Measurements from ENCODE around the gene LUZP2.

The LUZP2 gene

GRCh38 chr11:24619900-24620299 is 123.0 kb downstream of the LUZP2 start:
- Histone ChIP-seq H3K4me1 (no peaks in the 10 kb centered on the region), H3K4me3 (no peak overlapping the region), H3K4me2 (no peak overlapping the region), H3K27me3 (no peaks in the 10 kb centered on the region), H3K9me3 (replicated peaks in 1 of 11) (no peaks in the 10 kb centered on the region), H3K9ac (no peak overlapping the region), H3K36me3 (no peaks in the 10 kb centered on the region), H3K27ac (no peak overlapping the region), H4K20me1 (no peaks in the 10 kb centered on the region; a peak in 1 of 22 replicates)
- no peak for TF ChIP-seq Cebpa-rat (IDR thresholded peaks at IDR 0.05)

- Histone ChIP-seq H3K36me3 (no peaks in the 10 kb centered on the region), H3K4me1 (no peaks in the 10 kb centered on the region), H3K9ac (no peak overlapping the region), H3K4me3 (no peak overlapping the region), H3K27me3 (no peaks in the 10 kb centered on the region), H3K27ac (no peak overlapping the region), H3K4me2 (no peak overlapping the region), H4K20me1 (no peaks in the 10 kb centered on the region; a peak in 1 of 22 replicates), H3K9me3 (replicated peaks in 1 of 11) (no peaks in the 10 kb centered on the region)
- no peak for TF ChIP-seq Cebpa-rat (IDR thresholded peaks at IDR 0.05)
Measured at GRCh38 chr11:24622262-24622661, 125.4 kb downstream of the LUZP2 start.

DNA sequence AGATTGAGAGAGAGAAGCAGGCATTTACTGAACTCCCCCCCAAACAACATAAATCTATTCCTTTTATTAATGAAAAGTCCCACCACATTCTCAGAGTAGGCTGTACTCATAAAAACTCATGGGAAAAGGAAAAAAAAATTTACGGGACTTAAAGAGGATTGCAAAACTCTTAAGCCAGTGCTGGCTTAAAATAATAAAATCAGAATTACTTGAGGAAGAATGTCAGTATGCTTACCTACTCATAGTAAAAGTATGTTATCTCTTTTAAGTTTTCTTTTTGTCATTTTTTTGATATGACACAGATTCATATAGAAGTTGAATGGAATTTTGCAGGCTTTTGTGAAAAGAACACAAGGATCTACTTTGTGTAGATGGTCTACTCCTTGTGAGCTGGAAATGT is 126.3 kb downstream of the LUZP2 start:
- Histone ChIP-seq H4K20me1 (no peaks in the 10 kb centered on the region; a peak in 1 of 22 replicates), H3K4me3 (no peak overlapping the region), H3K9me3 (replicated peaks in 1 of 11) (no peaks in the 10 kb centered on the region), H3K4me2 (no peak overlapping the region), H3K4me1 (no peaks in the 10 kb centered on the region), H3K27ac (no peak overlapping the region), H3K27me3 (no peaks in the 10 kb centered on the region), H3K36me3 (no peaks in the 10 kb centered on the region), H3K9ac (no peak overlapping the region)
- no peak for TF ChIP-seq Cebpa-rat (IDR thresholded peaks at IDR 0.05)

GRCh38 chr11:24624432-24624831 is 127.6 kb downstream of the LUZP2 start:
- no peak overlapping the region for H3K27ac ChIP-seq
- H3K4me3 ChIP-seq, result no peak overlapping the region
- no peaks in the 10 kb centered on the region for H4K20me1 ChIP-seq

DNA sequence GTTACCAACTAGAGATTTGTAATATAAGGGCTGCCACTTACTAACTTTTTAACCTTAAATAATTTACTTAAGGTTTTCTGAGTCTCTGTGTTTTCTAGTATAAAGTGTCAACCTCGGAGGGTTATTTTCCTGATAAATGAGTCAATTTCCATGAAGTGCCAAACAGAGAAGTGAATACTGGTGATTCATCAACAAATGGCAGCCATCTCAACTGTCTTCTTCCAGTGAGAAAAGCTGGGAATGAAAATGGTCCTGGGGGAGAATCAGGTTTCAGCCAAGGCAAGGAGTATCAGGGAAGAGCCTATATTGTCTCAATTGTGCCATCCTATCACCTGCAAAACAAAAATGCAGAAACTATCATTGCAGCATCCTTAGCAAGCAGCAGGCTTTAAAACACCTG is 129.1 kb downstream of the LUZP2 start:
- no peak for TF ChIP-seq Cebpa-rat (IDR thresholded peaks at IDR 0.05)
- no peaks in the 10 kb centered on the region for H3K4me1 ChIP-seq
- H4K20me1 ChIP-seq, result no peaks in the 10 kb centered on the region
- H3K27me3 ChIP-seq, result no peaks in the 10 kb centered on the region
- no peak overlapping the region for H3K9ac ChIP-seq
- H3K4me3 ChIP-seq, result no peak overlapping the region
- H3K9me3 ChIP-seq (replicated peaks in 1 of 11), result no peaks in the 10 kb centered on the region
- H3K4me2 ChIP-seq, result no peak overlapping the region
- H3K36me3 ChIP-seq, result no peaks in the 10 kb centered on the region
- no peak overlapping the region for H3K27ac ChIP-seq

More at GRCh38 chr11:24624432-24624831, 127.6 kb downstream of the LUZP2 start:
- H3K9me3 ChIP-seq (replicated peaks in 1 of 11), result no peaks in the 10 kb centered on the region
- H3K4me2 ChIP-seq, result no peak overlapping the region
- no peak for TF ChIP-seq Cebpa-rat (IDR thresholded peaks at IDR 0.05)
- H3K9ac ChIP-seq, result no peak overlapping the region
- no peaks in the 10 kb centered on the region for H3K36me3 ChIP-seq
- H3K4me1 ChIP-seq, result no peaks in the 10 kb centered on the region
- no peaks in the 10 kb centered on the region for H3K27me3 ChIP-seq

GRCh38 chr11:24628224-24628776 is 131.4 kb downstream of the LUZP2 start:
- Histone ChIP-seq H3K4me3 (no peak overlapping the region), H3K27ac (no peak overlapping the region), H3K4me1 (no peaks in the 10 kb centered on the region), H3K4me2 (no peak overlapping the region), H3K27me3 (no peaks in the 10 kb centered on the region), H3K36me3 (no peaks in the 10 kb centered on the region), H3K9me3 (replicated peaks in 1 of 11) (no peaks in the 10 kb centered on the region), H3K9ac (no peak overlapping the region), H4K20me1 (no peaks in the 10 kb centered on the region)
- no peak for TF ChIP-seq Cebpa-rat (IDR thresholded peaks at IDR 0.05)

- Histone ChIP-seq H3K9ac (no peak overlapping the region), H3K27ac (no peak overlapping the region)
Measured at GRCh38 chr11:24634606-24635160, 137.8 kb downstream of the LUZP2 start.

DNA sequence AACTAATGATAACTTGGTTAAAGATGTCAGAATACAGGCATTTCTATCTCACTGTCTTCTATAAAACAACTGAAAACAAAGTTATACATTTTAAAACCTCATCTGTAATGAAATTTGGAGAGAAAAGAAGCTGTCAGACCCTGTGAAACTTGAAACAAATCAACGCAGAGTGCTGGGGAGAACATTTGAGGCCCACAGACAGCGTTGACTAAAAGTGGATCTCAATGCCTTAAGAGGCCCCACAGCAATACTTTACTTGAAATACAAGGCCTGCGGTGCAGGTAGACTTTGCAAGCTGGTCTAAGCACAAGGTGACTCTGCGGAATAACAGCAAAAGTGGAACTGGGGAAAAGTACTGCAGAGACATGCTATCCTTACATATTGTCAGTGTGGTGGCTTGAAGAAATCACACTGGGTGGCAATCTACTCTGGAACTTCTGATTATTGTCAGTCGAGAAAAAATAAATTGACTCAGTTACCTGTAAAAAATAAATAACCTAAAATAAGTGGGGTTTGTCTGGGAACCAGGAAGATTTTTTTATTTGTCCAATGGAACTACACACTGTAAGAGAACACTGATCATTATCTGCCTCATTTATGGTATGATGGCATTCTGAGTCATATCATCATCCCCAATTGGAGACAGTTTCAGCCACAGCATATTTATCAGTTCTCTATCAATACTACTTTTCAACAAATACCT is 138.9 kb downstream of the LUZP2 start:
- H3K27ac ChIP-seq, result no peak overlapping the region
- H3K9me3 ChIP-seq (replicated peaks in 1 of 11), result no peaks in the 10 kb centered on the region
- no peaks in the 10 kb centered on the region for H3K36me3 ChIP-seq
- no peak overlapping the region for H3K9ac ChIP-seq
- H3K4me3 ChIP-seq, result no peak overlapping the region
- no peak overlapping the region for H3K4me2 ChIP-seq
- no peaks in the 10 kb centered on the region for H3K27me3 ChIP-seq
- no peaks in the 10 kb centered on the region for H4K20me1 ChIP-seq
- H3K4me1 ChIP-seq, result no peaks in the 10 kb centered on the region
- TF ChIP-seq Cebpa-rat (IDR thresholded peaks at IDR 0.05), result no peak

More at GRCh38 chr11:24634606-24635160, 137.8 kb downstream of the LUZP2 start:
- H3K27me3 ChIP-seq, result no peaks in the 10 kb centered on the region
- no peak for TF ChIP-seq Cebpa-rat (IDR thresholded peaks at IDR 0.05)
- no peaks in the 10 kb centered on the region for H3K36me3 ChIP-seq
- no peak overlapping the region for H3K4me3 ChIP-seq
- no peaks in the 10 kb centered on the region for H3K4me1 ChIP-seq
- no peak overlapping the region for H3K4me2 ChIP-seq
- H3K9me3 ChIP-seq (replicated peaks in 1 of 11), result no peaks in the 10 kb centered on the region
- no peaks in the 10 kb centered on the region for H4K20me1 ChIP-seq

GRCh38 chr11:24636291-24636629 is 139.4 kb downstream of the LUZP2 start:
- H3K4me2 ChIP-seq, result no peak overlapping the region
- H3K27ac ChIP-seq, result no peak overlapping the region
- no peak overlapping the region for H3K4me3 ChIP-seq
- no peaks in the 10 kb centered on the region for H3K27me3 ChIP-seq
- H3K4me1 ChIP-seq, result no peaks in the 10 kb centered on the region
- H3K36me3 ChIP-seq, result no peaks in the 10 kb centered on the region
- H3K9ac ChIP-seq, result no peak overlapping the region
- no peak for TF ChIP-seq Cebpa-rat (IDR thresholded peaks at IDR 0.05)
- no peaks in the 10 kb centered on the region for H4K20me1 ChIP-seq
- H3K9me3 ChIP-seq (replicated peaks in 1 of 11), result no peaks in the 10 kb centered on the region

DNA sequence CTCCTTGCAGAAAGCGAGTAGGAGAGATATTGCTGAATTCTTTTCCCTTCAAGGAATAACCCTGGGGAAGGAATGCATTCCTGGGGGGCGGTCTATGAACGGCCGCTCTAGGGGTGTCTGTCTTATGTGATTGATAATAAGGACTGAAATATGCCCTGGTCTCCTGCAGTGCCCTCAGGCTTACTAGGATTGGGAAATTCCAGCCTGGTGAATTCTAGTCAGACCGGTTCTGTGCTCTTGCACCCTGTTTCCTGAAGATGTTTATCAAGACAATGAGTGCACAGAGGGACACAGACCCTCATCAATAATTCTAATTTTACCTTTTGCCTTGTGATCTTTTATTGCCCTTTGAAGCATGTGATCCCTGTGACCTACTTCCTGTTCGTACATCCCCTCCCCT is 140.7 kb downstream of the LUZP2 start:
- no peak overlapping the region for H3K4me2 ChIP-seq
- no peaks in the 10 kb centered on the region for H3K4me1 ChIP-seq
- no peak overlapping the region for H3K27ac ChIP-seq
- no peak overlapping the region for H3K9ac ChIP-seq
- H3K36me3 ChIP-seq, result no peaks in the 10 kb centered on the region
- no peaks in the 10 kb centered on the region for H3K9me3 ChIP-seq (replicated peaks in 1 of 11)
- H4K20me1 ChIP-seq, result no peaks in the 10 kb centered on the region
- no peak overlapping the region for H3K4me3 ChIP-seq
- no peaks in the 10 kb centered on the region for H3K27me3 ChIP-seq
- no peak for TF ChIP-seq Cebpa-rat (IDR thresholded peaks at IDR 0.05)

All from BLaER1 treated with 17β-estradiol and CSF1 and Interleukin-3, amounts not matched to agents 10 nM and 100 nM (cell line).